Bronchial epithelial cell (primary cell): ENCODE data around the gene CCDC13. TPM values are rescaled to one million over a fixed set of nuclear protein-coding genes. Genes with fewer than 3 reads are reported as not detected.

Experiments used
- DNase-seq: peaks from one replicate; pipeline ENCODE4 v3.0.0-alpha.2; 2010; ENCODE audit warnings: low read depth
- FAIRE-seq: peaks from 2 replicates; lab custom pipeline; 2011; peaks lifted over from hg19 to GRCh38; lab: Jason Lieb, UNC
- H3K27me3 ChIP-seq: 2 replicates; pipeline ENCODE4 v1.5.1; 2011; ENCODE audit warnings: low read length; ENCODE audit not compliant: control insufficient read depth, insufficient read depth
- H3K36me3 ChIP-seq: 2 replicates; pipeline ENCODE4 v1.5.1; 2011; ENCODE audit warnings: low read length; ENCODE audit not compliant: control insufficient read depth, insufficient read depth
- H3K4me3 ChIP-seq: 2 replicates; pipeline ENCODE4 v1.5.1; 2011; ENCODE audit warnings: mild to moderate bottlenecking, low read depth, low read length, control low read depth
- CTCF ChIP-seq: IDR thresholded peaks from 2 replicates; pipeline ENCODE4 v1.5.1; 2011; ENCODE audit warnings: mild to moderate bottlenecking, moderate library complexity, low read length, control low read depth, inconsistent platforms; ENCODE audit not compliant: insufficient read depth, severe bottlenecking
- total RNA-seq: library from RNA; depleted of rRNA; stranded (reverse); fragments of >200 nt; gene quantifications from 2 replicates; pipeline ENCODE4 v1.2.1, GENCODE V29; 2014

The CCDC13 gene
- total RNA-seq, 1 donor from 2014 or later: 1.6 TPM

GRCh38 chr3:42742259-42742658 is 30.8 kb downstream of the CCDC13 start:
- FAIRE-seq (no peak), DNase-seq (no peak)
- Histone ChIP-seq H3K27me3 (no peaks in the 10 kb centered on the region), H3K36me3 (no peaks in the 10 kb centered on the region), H3K4me3 (no peak overlapping the region)
- no peak for TF ChIP-seq CTCF

GRCh38 chr3:42741796-42742195 is 31.3 kb downstream of the CCDC13 start:
- Histone ChIP-seq H3K27me3 (no peaks in the 10 kb centered on the region), H3K4me3 (no peak overlapping the region), H3K36me3 (no peaks in the 10 kb centered on the region)
- FAIRE-seq (no peak), DNase-seq (no peak)
- no peak for TF ChIP-seq CTCF

GRCh38 chr3:42739401-42740158 is 33.5 kb downstream of the CCDC13 start:
- DNase-seq (no peak), FAIRE-seq (no peak)
- Histone ChIP-seq H3K36me3 (no peaks in the 10 kb centered on the region), H3K4me3 (no peak overlapping the region), H3K27me3 (peaks cover 2% of the 10 kb centered on the region)
- no peak for TF ChIP-seq CTCF

- peaks cover 4% of the 10 kb centered on the region for H3K27me3 ChIP-seq
- H3K4me3 ChIP-seq: no peak overlapping the region
- no peak for TF ChIP-seq CTCF
- DNase-seq: no peak
- no peak for FAIRE-seq
- no peaks in the 10 kb centered on the region for H3K36me3 ChIP-seq
Measured at GRCh38 chr3:42736531-42736930, 36.5 kb downstream of the CCDC13 start.

GRCh38 chr3:42736081-42736480 is 37.0 kb downstream of the CCDC13 start:
- DNase-seq: no peak
- H3K27me3 ChIP-seq: peaks cover 4% of the 10 kb centered on the region
- FAIRE-seq: peak; percentile 68

More at GRCh38 chr3:42736081-42736480, 37.0 kb downstream of the CCDC13 start:
- H3K4me3 ChIP-seq: no peak overlapping the region
- TF ChIP-seq CTCF: no peak
- no peaks in the 10 kb centered on the region for H3K36me3 ChIP-seq
